OCI-LY3 (cell line): ENCODE measurements around the gene BRD1.
"Not testable (repeated sequence)": the region's sequence is repeated elsewhere in the genome, so short reads cannot be mapped to it uniquely, and the experiment has no call there.

ENCODE experiments used
- H2AFZ ChIP-seq: fragments of 200-600, 300-600 bp; shearing (Covaris generic); 2 replicates; pipeline ENCODE4 v1.6.0; 2014; ENCODE audit warnings: antibody characterized with exemption, low read depth, low read length
- H3K27ac ChIP-seq: fragments of 200-600, 300-600 bp; sonication (generic); 2 replicates; pipeline ENCODE4 v1.5.1; 2014; ENCODE audit warnings: mild to moderate bottlenecking, low read length, moderate library complexity, mixed read lengths
- H3K27me3 ChIP-seq: fragments of 200-600, 300-600 bp; sonication (generic); 2 replicates; pipeline ENCODE4 v1.6.1; 2014; ENCODE audit warnings: low read depth, low read length, mixed read lengths
- H3K36me3 ChIP-seq: fragments of 200-600, 300-600 bp; sonication (generic); replicated peaks from 2 replicates; pipeline ENCODE3; 2014; ENCODE audit warnings: low read depth, low read length, mixed read lengths
- H3K4me1 ChIP-seq: fragments of 300-600, 200-600 bp; sonication (generic); 2 replicates; pipeline ENCODE4 v1.6.1; 2014; ENCODE audit warnings: low read length, mixed read lengths
- H3K4me2 ChIP-seq: fragments of 200-600, 300-600 bp; sonication (generic); 2 replicates; pipeline ENCODE4 v1.6.1; 2014; ENCODE audit warnings: low read length, mixed read lengths
- H3K4me3 ChIP-seq: fragments of 300-600, 200-600 bp; sonication (generic); 2 replicates; pipeline ENCODE4 v1.5.1; 2014; ENCODE audit warnings: antibody characterized with exemption, mild to moderate bottlenecking, low read length, moderate library complexity
- H3K79me2 ChIP-seq: fragments of 300-600, 200-600 bp; shearing (Covaris generic); 2 replicates; pipeline ENCODE4 v1.6.1; 2014; ENCODE audit warnings: mild to moderate bottlenecking, low read length, mixed read lengths
- H3K9ac ChIP-seq: fragments of 300-600, 200-600 bp; shearing (Covaris generic); 2 replicates; pipeline ENCODE4 v1.6.0; 2014; ENCODE audit warnings: mild to moderate bottlenecking, low read length, moderate library complexity
- H3K9me3 ChIP-seq: fragments of 200-600, 300-600 bp; shearing (Covaris generic); 2 replicates; pipeline ENCODE4 v1.6.1; 2014; ENCODE audit warnings: low read length, mixed read lengths; ENCODE audit not compliant: insufficient read depth
- H4K20me1 ChIP-seq: fragments of 200-600, 300-600 bp; sonication (generic); 2 replicates; pipeline ENCODE4 v1.6.1; 2016; ENCODE audit warnings: low read length, mixed read lengths; ENCODE audit not compliant: insufficient read depth
- CTCF ChIP-seq: fragments of 200-600, 300-600 bp; sonication (generic); IDR thresholded peaks from 2 replicates; pipeline ENCODE4 v1.5.1; 2014; ENCODE audit warnings: antibody characterized with exemption, low read length, low read depth
- EZH2phosphoT487 ChIP-seq: fragments of 200-600 bp; shearing (Covaris generic); IDR thresholded peaks from 2 replicates; pipeline ENCODE4 v1.6.1; 2018; ENCODE audit warnings: antibody characterized with exemption, mixed run types, low read depth

BRD1 gene

DNA sequence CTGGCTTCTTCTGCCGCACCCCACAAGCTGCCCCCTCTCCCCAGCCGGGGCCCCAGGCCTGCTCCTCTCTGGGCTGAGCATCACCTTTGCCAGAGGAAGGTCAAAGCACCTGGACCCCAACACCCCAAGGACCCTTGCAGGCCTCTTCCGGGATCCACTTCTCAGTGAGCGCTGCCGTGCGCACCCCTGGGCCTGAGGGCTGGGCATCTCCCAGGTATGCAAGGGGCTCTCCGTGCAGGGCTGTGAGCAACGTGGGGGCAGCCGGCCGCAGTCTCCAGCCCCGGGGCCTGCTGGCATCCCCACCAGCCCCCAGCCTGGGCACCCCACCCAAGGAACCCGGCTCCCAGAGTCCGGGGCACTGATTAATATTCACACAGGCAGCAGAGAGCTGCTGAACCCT lies 64.0 kb downstream of the BRD1 start:
- Histone ChIP-seq H3K27ac (no peak overlapping the region), H3K4me2 (no peak overlapping the region), H3K9me3 (no peaks in the 10 kb centered on the region), H3K4me1 (peaks cover 24% of the 10 kb centered on the region), H3K9ac (no peak overlapping the region), H4K20me1 (no peaks in the 10 kb centered on the region), H3K36me3 (no peaks in the 10 kb centered on the region), H3K4me3 (no peak overlapping the region), H3K79me2 (no peaks in the 10 kb centered on the region), H3K27me3 (no peaks in the 10 kb centered on the region), H2AFZ (no peak overlapping the region)
- no peak for TF ChIP-seq CTCF
- TF ChIP-seq EZH2phosphoT487 = no peak

GRCh38 chr22:49763138-49763537 lies 64.5 kb downstream of the BRD1 start:
- Histone ChIP-seq H3K9me3 (no peaks in the 10 kb centered on the region), H3K4me1 (peaks cover 24% of the 10 kb centered on the region), H3K4me2 (no peak overlapping the region), H3K9ac (no peak overlapping the region), H3K36me3 (no peaks in the 10 kb centered on the region), H4K20me1 (no peaks in the 10 kb centered on the region), H3K79me2 (no peaks in the 10 kb centered on the region), H3K27me3 (no peaks in the 10 kb centered on the region), H2AFZ (no peak overlapping the region), H3K27ac (no peak overlapping the region), H3K4me3 (no peak overlapping the region)
- no peak for TF ChIP-seq EZH2phosphoT487
- no peak for TF ChIP-seq CTCF

DNA sequence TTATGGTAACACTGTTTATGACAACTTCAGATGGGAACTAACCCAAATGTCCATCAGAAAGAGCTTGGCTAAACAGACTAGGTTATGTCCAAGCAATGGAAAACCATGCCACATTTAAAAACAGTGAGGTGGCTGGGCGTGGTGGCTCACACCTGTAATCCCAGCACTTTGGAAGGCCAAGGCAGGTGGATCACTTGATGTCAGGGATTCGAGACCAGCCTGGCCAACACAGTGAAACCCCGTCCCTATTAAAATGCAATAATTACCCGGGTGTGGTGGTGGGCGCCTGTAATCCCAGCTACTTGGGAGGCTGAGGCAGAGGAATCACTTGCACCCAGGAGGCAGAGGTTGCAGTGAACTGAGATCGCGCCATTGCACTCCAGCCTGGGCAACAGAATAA lies 65.1 kb downstream of the BRD1 start:
- not testable (repeated sequence) for H3K4me3 ChIP-seq, H3K27me3 ChIP-seq, H4K20me1 ChIP-seq, H3K4me2 ChIP-seq, H3K36me3 ChIP-seq, H3K79me2 ChIP-seq, H3K9me3 ChIP-seq, H3K27ac ChIP-seq, H2AFZ ChIP-seq, H3K9ac ChIP-seq
- H3K4me1 ChIP-seq = peaks cover 24% of the 10 kb centered on the region

GRCh38 chr22:49761836-49762235 lies 65.8 kb downstream of the BRD1 start:
- Histone ChIP-seq H3K27me3 (no peaks in the 10 kb centered on the region), H4K20me1 (no peaks in the 10 kb centered on the region), H3K4me2 (no peak overlapping the region), H3K9me3 (no peaks in the 10 kb centered on the region), H3K4me1 (peaks cover 24% of the 10 kb centered on the region), H3K27ac (no peak overlapping the region; the same call in 1 of the 2 replicates), H3K79me2 (no peaks in the 10 kb centered on the region), H3K4me3 (no peak overlapping the region), H3K9ac (no peak overlapping the region), H3K36me3 (no peaks in the 10 kb centered on the region), H2AFZ (no peak overlapping the region)
- TF ChIP-seq CTCF = no peak
- no peak for TF ChIP-seq EZH2phosphoT487
